Activated CD8-positive, alpha-beta memory T cell treated with anti-CD3 and anti-CD28 coated beads for 48 hours (primary cell): ENCODE measurements around the gene WDR59.
"Not testable (repeated sequence)": the region's sequence is repeated elsewhere in the genome, so short reads cannot be mapped to it uniquely, and the experiment has no call there.

Experiments used
- DNase-seq, 3 experiments: peaks; one replicate each; pipeline ENCODE4 v3.0.0-alpha.2; 2020; ENCODE audit warnings: low read depth in 2 of 3, low spot score in 2 of 3

Gene WDR59

DNA sequence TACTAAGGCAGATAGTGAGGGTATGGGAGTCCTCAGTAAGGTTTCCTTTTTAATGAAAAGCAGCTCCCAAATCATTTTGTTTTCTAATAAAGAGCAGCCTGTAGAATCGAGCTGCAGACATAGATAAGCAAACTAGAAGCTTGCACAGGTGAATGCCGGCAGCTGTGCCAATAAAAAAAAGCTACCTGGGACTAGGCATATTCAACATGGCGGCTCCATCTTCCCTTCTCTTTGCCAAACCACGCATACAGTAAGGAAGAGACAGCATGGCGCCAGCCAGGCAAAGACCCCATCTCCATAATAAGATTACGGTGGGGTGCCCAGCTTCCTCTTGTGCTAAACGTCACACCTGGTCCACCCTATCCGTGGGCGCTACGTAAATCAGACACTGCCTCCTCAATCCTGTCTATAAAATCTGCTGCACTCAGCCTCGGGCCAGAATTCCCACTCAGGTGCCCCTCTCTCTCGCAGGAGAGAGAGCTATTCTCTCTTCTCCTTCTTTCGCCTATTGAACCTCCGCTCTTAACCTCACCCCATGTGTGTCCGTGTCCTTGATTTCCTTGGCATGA is 117.6 kb downstream of the WDR59 start:
- DNase-seq: no peak

GRCh38 chr16:74865922-74866598 is 118.9 kb downstream of the WDR59 start:
- DNase-seq: no peak

DNA sequence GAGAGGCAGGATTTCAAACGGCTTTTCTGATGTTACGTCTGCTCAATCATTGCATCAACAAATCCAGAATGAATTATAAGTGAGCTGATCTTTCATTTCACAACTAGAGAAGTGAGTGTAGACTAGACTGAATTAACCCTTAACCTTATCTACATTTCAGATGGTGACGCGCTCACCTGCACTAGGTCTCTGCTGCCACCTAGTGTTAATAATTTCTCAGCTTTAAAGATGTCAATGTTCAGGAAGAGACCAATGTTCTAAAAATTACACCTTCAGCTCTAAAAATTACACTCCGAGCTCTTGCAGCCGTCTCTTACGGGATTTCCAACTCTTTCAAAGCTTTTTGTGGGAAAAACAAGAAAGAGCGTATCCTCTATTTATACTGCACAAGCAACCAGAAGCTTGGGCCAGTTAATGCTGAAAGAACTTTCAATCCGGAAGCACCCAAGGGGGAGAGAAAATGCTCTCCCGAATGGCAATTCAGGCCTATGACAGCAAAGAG is 122.1 kb downstream of the WDR59 start:
- DNase-seq: no peak

DNA sequence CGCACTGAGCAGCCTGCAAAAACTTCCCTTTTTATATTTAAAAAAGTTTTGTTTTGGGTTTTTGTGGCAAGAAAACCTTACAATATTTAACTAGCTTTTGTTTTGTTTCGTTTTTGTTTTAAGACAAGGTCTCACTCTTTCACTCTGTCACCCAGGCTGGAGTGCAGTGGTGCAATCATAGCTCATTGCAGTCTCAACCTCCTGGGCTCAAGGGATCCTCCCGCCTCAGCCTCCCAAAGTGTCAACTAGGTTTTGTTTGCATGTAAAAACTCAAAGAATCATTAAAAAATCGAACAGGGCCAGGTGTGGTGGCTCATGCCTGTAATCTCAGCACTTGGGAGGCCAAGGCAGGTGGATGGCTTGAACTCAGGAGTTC is 132.4 kb downstream of the WDR59 start:
- no peak for DNase-seq

GRCh38 chr16:74850027-74850426 is 134.9 kb downstream of the WDR59 start:
- DNase-seq: no peak

DNA sequence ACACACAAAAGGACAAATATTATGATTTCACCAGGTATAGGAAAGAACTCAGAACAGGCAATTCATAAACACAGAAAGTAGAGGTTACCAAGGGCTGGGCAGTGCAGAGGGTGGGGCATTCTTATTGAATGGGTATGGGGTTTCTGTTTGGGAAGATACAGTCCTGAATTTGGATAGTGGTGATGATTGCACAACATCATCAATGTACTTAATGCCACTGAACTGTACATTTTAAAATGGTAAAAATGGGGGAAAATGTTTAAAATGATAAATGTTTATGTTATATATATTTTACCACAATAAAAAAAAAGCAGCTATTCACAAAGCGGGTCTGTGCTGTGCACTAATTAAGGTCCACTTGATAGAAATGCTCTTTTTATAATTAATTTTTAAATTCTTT is 137.7 kb downstream of the WDR59 start:
- no peak for DNase-seq

DNA sequence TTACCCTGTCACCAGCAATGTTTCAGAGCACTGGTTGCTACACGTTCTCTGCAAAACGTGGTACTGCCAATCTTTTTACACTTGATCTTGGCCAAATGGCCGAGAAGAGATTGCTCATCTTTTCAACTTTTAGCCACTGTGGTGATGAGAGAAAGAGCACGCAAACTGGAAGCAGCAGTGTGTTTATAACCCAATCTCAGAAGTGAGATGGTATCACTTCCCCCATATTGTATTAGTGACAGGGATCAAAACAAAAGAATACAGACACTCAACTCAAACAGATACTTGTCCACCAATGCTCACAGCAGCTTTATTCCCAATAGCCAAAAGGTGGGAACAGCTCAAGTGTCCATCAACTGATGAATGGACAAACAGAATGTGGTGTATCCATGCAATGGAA is 138.2 kb downstream of the WDR59 start:
- DNase-seq: no peak

DNA sequence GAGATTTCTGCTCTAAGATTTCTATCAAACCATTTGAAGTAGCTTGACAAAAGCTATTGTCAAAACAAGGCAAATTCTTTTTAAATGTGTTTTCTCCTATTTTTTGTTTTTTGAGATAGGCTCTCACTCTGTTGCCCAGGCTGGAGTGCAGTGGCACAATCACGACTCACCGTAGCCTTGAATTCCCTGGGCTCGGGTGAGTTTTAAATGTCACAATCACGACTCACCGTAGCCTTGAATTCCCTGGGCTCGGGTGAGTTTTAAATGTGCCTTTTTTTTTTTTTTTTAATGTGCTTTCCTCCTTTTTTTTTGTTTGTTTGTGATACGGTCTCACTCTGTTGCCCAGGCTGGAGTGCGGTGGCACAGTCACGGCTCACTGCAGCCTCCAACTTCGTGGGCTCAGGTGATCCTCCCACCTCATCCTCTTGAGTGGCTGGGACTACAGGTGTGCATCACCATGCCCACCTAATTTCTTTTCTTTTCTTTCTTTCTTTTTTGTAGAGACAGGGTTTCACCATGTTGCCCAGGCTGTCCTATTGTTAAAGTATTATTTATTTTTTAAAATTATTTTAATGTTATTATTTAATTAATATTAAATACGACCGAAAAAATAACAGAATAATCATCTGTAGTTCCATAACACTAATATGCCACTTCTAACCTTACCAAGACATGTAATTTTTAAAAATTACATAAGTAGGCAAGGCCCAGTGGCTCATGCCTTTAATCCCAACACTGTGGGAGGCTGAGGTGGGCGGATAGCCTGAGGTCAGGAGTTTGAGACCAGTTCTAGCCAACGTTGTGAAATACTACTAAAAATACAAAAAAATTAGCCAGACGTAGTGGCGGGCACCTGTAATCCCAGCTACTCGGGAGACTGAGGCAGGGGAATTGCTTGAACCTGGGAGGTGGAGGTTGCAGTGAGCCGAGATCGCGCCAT is 140.6 kb downstream of the WDR59 start:
- no peak for DNase-seq

DNA sequence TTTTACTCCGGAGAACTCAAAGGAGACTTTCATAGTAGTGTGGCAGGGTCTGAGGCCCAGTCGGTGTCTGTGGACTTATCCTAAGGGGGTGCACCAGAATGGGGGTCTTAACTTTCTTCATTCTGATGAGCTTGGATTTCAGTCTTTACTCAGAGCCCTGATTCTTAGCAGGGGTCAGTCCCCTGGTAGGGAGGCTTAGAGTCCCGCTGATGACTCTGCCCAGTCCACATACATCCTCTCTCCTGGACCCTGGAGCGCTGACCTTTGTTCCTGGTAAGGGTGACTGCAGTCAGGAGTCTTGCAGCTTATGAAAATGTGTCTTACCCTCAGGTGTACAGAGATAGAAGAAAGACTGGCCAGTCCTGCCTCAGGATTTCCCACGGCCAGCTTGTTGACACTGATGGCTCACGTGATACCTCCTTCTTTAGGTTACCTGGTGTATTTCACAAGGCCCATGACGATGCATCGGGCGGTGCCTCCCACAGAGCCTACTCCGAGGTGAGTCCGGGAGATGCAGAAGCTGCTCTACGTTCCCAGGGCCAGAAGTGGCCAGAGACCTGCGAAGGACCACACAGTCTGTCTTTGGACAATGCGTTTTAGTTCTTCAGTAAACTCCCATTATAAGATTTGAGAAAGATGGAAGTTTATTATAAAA is 141.4 kb downstream of the WDR59 start:
- DNase-seq: not testable (repeated sequence)

- DNase-seq: no peak
Observed at GRCh38 chr16:74842413-74842812, 142.5 kb downstream of the WDR59 start.

DNA sequence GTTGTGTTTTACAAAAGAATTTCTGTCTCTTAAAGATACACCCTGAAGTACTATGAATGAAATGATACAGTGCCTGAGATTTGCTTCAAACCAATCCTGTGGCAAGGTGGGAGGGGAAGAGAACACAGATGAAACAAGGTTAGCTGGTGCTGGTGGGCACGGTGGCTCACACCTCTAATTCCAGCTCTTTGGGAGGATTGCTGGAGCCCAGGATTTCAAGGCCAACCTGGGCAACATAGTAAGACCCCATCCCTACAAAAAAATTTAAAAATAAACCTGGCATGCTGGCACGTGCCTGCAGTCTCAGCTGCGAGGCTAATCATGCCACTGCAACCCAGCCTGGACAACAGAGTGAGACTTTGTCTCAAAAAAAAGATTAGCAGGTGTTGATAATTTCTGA is 143.0 kb downstream of the WDR59 start:
- no peak for DNase-seq

- no peak for DNase-seq
Observed at GRCh38 chr16:74841469-74841868, 143.5 kb downstream of the WDR59 start.

DNA sequence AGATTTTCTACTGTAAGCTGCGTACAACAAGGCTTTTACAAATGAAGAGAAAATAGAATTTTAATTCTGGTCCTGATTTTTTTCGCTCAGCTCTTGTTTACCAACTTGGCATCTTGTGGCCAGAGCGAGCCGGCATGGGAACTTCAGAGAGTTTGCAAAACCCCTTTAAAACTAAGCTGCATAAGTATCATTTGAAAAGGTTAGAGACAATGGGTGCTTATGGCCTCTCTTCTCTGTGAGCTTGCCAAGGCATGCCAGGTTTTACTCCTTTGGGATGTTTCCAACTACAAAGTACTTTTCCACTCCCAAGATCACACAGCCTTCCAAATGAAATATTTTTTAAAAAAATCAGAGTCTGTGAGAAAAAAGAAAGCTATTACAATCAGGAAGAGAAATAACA is 147.9 kb downstream of the WDR59 start:
- no peak for DNase-seq

DNA sequence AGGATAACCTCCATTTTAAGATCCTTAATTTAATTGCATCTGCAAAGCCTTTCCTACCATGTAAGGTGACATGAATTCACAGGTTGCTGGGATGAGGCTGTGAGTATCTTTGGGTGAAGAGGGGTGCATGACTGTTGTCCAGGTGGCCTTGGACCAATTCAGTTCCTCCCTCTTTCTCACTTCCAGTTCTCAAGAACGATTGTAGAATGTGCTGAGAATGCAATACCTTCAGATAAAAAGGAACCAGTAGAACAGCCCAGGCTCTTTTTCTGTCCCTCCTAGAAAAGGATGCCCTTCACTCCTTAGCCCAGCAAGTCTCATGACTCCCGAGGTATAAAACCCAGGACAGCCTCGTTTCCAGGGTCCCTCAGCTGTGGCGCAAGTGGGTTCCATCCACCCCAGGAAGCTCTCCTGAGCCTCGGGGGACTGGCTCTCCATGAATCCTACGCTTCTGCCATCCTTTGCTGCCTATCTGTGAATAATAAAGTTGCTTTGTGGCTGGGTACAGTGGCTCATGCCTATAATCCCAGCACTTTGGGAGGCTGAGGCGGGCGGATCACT is 148.7 kb downstream of the WDR59 start:
- DNase-seq: no peak

GRCh38 chr16:74832228-74832627 is 152.7 kb downstream of the WDR59 start:
- DNase-seq: no peak

DNA sequence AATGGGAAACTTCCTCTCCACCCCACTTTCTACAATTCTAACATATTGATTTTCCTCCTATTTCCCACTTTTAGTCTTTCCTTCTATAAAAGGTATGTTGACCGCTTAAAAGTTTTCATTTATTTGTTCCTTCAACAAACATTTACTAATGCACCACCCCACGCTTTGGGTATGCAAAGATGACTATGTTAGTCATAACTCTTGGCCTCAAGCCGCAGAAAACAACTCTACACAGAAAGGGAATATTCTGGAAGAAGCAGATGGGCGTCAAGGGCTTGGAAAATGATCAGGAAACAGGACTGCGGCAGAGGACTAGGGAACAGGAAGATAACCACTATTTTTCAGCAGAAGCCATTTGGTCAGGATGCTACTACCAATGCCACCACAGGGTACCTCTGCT is 153.5 kb downstream of the WDR59 start:
- no peak for DNase-seq

DNA sequence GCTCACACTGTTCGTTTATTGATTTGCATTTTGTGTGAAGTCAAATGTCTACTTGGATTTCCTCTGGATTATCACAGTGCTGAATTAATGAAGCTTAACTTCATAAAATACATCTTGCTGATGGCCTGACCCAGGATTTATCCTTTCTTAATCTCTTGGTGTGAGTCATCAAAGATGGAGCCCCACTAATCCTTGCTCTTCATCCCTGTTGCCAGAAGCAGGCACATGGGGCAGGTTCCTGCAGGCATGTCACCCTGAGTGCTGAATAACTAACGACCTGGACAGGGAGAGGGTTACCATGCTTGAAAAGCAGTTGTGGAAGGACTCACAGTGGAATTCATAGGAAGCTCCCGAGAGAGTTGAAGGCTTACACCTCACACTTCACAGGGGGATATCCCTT is 154.3 kb downstream of the WDR59 start:
- DNase-seq: no peak

DNA sequence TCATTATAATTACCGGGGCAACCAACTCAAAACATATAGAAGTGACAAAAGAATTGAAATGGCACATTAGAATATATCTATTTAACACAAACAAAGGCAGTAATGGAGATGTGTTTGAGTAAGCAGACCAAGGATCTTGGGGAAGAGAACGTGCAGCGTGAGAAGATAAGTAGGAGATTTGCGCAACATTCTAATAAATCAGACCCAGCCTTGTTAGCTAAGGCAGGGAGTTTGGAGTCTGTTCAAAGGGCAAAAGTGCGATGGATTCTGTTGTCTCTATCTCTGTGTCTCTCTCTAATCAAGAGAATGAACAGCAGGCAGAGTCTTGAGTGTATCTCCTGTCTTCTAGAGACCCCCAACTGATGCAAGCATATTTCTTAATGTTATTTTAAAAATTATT is 155.3 kb downstream of the WDR59 start:
- DNase-seq: no peak

DNA sequence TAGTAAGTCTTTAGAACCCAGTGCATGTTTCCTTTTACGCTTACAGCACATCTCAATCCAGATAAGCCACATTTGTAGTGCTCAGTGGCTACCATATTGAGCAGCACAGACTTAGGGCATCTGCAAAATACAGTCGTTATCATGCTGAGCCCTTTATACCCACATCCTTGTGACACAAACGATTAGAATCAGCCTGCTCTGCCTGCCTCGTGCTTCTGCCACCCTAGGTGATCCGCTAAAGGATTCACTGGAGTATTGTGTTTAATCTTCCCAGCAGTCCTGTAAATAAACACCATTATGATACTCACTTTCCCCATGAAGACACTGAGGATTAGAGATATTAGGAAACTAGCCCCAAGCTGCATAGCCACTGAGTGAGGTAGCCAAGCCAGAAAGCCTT is 159.0 kb downstream of the WDR59 start:
- no peak for DNase-seq

- DNase-seq: no peak
Observed at GRCh38 chr16:74825016-74825415, 159.9 kb downstream of the WDR59 start.
